Skeletal muscle tissue (tissue), 4 donors: ENCODE data around the gene CRY2. TPM values are rescaled to one million over a fixed set of nuclear protein-coding genes. Genes with fewer than 3 reads are reported as not detected.
A peak's percentile ranks its signal among the peaks of the same experiment; 100 is the strongest.
"Not testable (repeated sequence)": the region's sequence is repeated elsewhere in the genome, so short reads cannot be mapped to it uniquely, and the experiment has no call there.

Source experiments
- H3K27ac ChIP-seq: one replicate; pipeline ENCODE4 v1.7.0; 2013; ENCODE audit warnings: mild to moderate bottlenecking, low read depth, low read length, inconsistent platforms
- H3K27me3 ChIP-seq, 3 donors: one replicate each; pipeline ENCODE4 v1.7.0; 2013; ENCODE audit warnings: low read length in 3 of 3; ENCODE audit not compliant: control insufficient read depth in 3 of 3, insufficient read depth in 3 of 3
- H3K36me3 ChIP-seq, 3 donors: one replicate each; pipeline ENCODE4 v1.7.0; 2013; ENCODE audit warnings: low read length in 3 of 3; ENCODE audit not compliant: control insufficient read depth in 3 of 3, insufficient read depth in 3 of 3
- H3K4me1 ChIP-seq, 3 donors: one replicate each; pipeline ENCODE4 v1.7.0; 2013; ENCODE audit warnings: low read length in 3 of 3, mild to moderate bottlenecking in 3 of 3; ENCODE audit not compliant: control insufficient read depth in 3 of 3, insufficient read depth in 3 of 3
- H3K4me3 ChIP-seq, 3 donors: one replicate each; pipeline ENCODE4 v1.7.0; 2013; ENCODE audit warnings: low read length in 3 of 3
- H3K9ac ChIP-seq, 3 donors: one replicate each; pipeline ENCODE4 v1.7.0; 2013; ENCODE audit warnings: low read length in 3 of 3, mild to moderate bottlenecking in 3 of 3, moderate library complexity in 2 of 3, low read depth in 1 of 3
- H3K9me3 ChIP-seq, 3 donors: one replicate each; pipeline ENCODE4 v1.7.0; 2013; ENCODE audit warnings: low read length in 3 of 3; ENCODE audit not compliant: control insufficient read depth in 3 of 3
- total RNA-seq: library from RNA; depleted of rRNA; stranded (reverse); fragments of >200 nt; gene quantifications from one replicate; pipeline ENCODE4 v1.2.3, GENCODE V29; 2014
- donor health status: Osteomylitis.

The CRY2 gene
- total RNA-seq, 1 donor from 2014 or later = 37.6 TPM

DNA sequence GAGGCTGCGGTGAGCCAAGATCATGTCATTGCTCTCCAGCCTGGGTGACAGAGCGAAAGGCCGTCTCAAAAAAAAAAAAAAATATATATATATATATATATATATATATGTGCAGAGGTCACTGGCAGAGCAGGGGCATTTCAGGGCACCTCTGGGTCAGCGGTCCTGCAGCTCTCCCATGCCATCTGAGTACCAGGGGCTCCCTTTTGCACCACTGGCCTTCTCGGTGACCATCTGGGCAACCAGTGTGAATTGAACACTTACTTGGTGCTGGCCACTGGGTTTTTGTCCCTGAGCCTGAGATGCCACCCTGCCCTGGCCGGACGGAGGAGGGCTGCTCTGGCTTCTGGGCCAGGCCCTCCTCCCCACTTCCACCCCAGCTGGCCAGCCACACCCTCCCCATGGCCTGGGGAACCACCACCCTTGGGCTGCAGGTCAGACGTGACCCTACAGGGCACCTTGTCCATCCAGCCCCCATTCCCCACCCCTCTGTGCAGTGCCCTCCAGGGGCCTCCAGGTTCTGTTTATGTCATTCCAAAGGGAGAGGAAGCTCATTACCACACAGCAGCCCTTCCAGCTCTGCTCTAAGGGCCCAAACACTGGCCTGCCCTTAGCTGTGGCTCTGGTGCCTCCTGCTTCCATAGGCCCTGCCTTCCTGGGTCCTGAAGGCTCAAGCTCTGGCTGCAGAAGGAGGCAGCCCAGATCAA lies 48.4 kb downstream of the CRY2 start:
- no peak overlapping the region for H3K9ac ChIP-seq
- H3K4me3 ChIP-seq = no peak overlapping the region
- H3K27me3 ChIP-seq = peaks cover 20 to 27% (median 22%) of the 10 kb centered on the region in 3 donors
- no peaks in the 10 kb centered on the region for H3K36me3 ChIP-seq
- no peaks in the 10 kb centered on the region for H3K9me3 ChIP-seq
- peaks cover 17 to 25% (median 25%) of the 10 kb centered on the region in 3 donors for H3K4me1 ChIP-seq
- H3K27ac ChIP-seq = no peak overlapping the region

- Histone ChIP-seq H3K9me3 (no peaks in the 10 kb centered on the region), H3K4me3 (no peak overlapping the region), H3K4me1 (peaks cover 23 to 30% (median 29%) of the 10 kb centered on the region in 3 donors), H3K36me3 (no peaks in the 10 kb centered on the region), H3K27me3 (peaks cover 20 to 30% (median 22%) of the 10 kb centered on the region in 3 donors), H3K9ac (no peak overlapping the region), H3K27ac (no peak overlapping the region)
Measured at GRCh38 chr11:45896422-45896984, 49.2 kb downstream of the CRY2 start.

DNA sequence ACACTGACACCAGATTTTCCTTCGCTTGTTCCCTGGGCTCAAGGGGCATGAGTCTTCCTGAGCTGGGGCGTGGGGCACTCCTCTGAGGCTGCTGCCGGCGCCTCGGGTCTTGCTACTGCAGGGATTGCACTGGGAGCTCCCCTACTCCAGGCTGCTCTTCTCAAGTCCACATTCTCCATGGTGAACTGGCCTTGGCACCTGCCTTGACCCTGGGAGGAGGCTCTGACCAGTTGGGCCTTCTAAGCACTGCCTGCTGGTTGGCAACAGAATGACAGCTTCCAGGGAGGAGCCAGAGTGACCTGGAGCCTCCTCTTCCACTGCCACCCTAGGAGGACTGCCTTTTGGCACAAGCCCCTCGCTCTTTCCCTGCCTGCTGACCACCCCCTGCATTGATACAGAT lies 50.3 kb downstream of the CRY2 start:
- H3K27ac ChIP-seq = no peak overlapping the region
- H3K4me1 ChIP-seq = peaks cover 23 to 30% (median 29%) of the 10 kb centered on the region in 3 donors
- H3K4me3 ChIP-seq = no peak overlapping the region
- H3K9ac ChIP-seq = no peak overlapping the region
- peaks cover 20 to 30% (median 22%) of the 10 kb centered on the region in 3 donors for H3K27me3 ChIP-seq
- no peaks in the 10 kb centered on the region for H3K36me3 ChIP-seq
- H3K9me3 ChIP-seq = no peaks in the 10 kb centered on the region

GRCh38 chr11:45899086-45899447 lies 51.8 kb downstream of the CRY2 start:
- no peaks in the 10 kb centered on the region for H3K36me3 ChIP-seq
- H3K27ac ChIP-seq = no peak overlapping the region
- H3K4me3 ChIP-seq = peak overlapping the region; percentile 43 to 58 (median 58)
- H3K4me1 ChIP-seq = peaks cover 23 to 30% (median 29%) of the 10 kb centered on the region in 3 donors
- peak overlapping the region in 1 of 3 donors; percentile 45 for H3K9ac ChIP-seq
- peaks cover 19 to 30% (median 20%) of the 10 kb centered on the region in 3 donors for H3K27me3 ChIP-seq
- no peaks in the 10 kb centered on the region for H3K9me3 ChIP-seq

DNA sequence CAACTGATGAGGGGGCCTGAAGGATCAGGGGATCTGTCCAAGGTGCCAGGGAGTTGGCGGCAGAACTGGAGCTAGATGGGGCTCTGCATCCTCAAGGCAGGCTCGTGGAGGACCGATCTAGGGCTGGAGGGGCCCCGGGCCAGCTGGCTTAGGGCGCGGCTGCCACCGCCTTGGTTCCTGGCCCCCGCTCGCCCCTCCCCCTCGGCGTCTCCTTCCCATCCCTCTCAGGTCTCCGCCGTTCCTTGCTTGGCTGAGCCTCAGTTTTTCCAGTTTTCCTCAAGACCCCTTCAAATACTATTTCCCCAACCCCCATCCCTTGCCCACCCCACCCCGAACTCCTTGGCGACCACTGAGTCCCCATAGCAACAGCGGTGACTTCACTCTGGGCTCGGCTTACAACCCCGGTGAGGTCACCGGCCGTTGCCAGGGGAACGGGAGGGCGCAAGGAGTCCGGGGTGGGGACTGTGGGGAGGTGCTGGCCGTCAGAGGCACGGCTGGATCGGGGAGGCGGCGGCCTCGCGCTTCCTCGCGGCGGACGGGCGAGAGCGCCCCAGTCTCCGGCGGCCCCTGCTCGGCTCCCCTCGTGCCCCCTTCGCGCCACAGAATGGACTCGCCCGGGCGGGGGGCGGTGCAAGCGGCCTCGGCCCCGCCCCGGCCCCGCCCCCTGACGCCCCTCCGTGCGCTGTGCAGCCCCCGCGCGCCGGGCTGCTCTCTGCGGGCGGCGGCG lies 52.3 kb downstream of the CRY2 start:
- peaks cover 23 to 30% (median 29%) of the 10 kb centered on the region in 3 donors for H3K4me1 ChIP-seq

GRCh38 chr11:45900175-45900800 lies 53.0 kb downstream of the CRY2 start:
- Histone ChIP-seq H3K9ac (peak overlapping the region in 2 of 3 donors; percentile 50 to 51), H3K27me3 (peaks cover 19 to 30% (median 20%) of the 10 kb centered on the region in 3 donors), H3K4me3 (peak overlapping the region; percentile 54 to 60 (median 54)), H3K4me1 (peaks cover 23 to 30% (median 29%) of the 10 kb centered on the region in 3 donors)
- H3K27ac ChIP-seq, H3K9me3 ChIP-seq, H3K36me3 ChIP-seq: not testable (repeated sequence)

More for the DNA sequence above, 52.3 kb downstream of the CRY2 start:
- Histone ChIP-seq H3K36me3 (no peaks in the 10 kb centered on the region), H3K9me3 (no peaks in the 10 kb centered on the region), H3K4me3 (peak overlapping the region; percentile 43 to 58 (median 58)), H3K27ac (no peak overlapping the region), H3K27me3 (peaks cover 19 to 30% (median 20%) of the 10 kb centered on the region in 3 donors), H3K9ac (peak overlapping the region in 2 of 3 donors; percentile 25 to 45)

DNA sequence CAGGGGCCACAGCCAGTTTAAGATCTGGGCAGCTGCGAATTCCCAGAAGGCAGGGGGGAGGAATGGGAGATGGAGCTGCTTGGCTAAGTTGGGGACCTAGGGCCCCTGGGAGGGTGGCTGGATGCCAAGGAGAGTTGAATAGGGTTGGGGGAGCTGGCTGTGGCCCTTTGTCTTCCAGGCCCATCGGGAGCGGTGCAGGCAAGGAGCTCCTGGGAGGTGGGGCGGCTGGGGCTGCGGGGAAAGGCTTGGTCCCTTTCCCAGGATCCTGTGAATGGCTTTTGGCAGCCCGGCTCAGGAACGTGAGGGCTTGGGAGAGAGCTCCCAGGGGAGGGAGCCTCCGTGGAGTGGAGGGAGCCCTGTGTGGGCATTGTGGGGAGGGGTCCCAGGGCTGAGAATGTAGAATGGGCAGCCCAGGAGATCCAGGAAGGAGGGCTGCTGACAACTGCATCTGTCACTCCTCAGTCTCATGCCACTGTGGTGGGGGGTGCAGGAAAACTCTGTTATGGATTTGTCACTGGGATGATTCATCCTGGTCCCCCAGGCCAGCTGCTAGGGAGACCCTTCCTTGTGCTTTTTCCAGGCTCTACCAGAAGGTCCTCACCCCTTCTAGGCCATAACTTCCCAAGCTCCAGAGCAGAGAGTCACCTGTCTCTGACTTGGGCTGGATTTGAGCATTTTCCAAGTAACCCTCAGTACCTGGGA lies 53.8 kb downstream of the CRY2 start:
- peaks cover 22 to 29% (median 25%) of the 10 kb centered on the region in 3 donors for H3K4me1 ChIP-seq
- H3K4me3 ChIP-seq = peak overlapping the region; percentile 54 to 60 (median 54)
- H3K27me3 ChIP-seq = peaks cover 19 to 29% (median 20%) of the 10 kb centered on the region in 3 donors
- H3K27ac ChIP-seq = no peak overlapping the region
- peak overlapping the region in 1 of 3 donors; percentile 50 for H3K9ac ChIP-seq
- H3K36me3 ChIP-seq = no peaks in the 10 kb centered on the region
- no peaks in the 10 kb centered on the region for H3K9me3 ChIP-seq

DNA sequence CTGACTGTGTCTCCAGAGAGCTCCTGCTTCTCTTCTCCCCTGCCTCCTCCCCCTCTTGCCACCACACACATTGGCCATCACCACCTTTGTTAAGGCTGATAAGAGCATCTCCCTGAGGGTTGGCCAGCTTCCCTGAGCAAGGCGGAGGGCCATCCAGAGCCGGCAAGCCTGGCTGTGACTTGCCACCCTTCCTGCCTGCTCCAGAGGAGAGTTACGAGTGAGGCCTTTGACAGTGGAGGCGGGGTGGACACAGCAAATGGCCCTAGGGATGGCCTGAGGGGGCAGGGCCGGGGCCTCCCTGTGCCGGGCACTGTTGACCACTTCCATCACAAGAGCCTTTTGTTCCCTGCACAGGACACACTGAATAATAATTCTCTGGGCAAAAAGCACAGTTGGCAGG lies 54.4 kb downstream of the CRY2 start:
- Histone ChIP-seq H3K4me3 (no peak overlapping the region), H3K27me3 (peaks cover 19 to 28% (median 20%) of the 10 kb centered on the region in 3 donors), H3K36me3 (no peaks in the 10 kb centered on the region), H3K9ac (no peak overlapping the region), H3K9me3 (no peaks in the 10 kb centered on the region), H3K27ac (no peak overlapping the region), H3K4me1 (peaks cover 17 to 23% (median 20%) of the 10 kb centered on the region in 3 donors)
